ENCODE results near the gene REXO1. TPM values are rescaled to one million over a fixed set of nuclear protein-coding genes. Genes with fewer than 3 reads are reported as not detected.

Gene REXO1
- total and polyA plus RNA-seq, 9 of the 15 experiments (the other 6 are each of a cell fraction or from before 2014, with no cell fraction given): 0.04 to 63.3 (median 15.8) TPM

DNA sequence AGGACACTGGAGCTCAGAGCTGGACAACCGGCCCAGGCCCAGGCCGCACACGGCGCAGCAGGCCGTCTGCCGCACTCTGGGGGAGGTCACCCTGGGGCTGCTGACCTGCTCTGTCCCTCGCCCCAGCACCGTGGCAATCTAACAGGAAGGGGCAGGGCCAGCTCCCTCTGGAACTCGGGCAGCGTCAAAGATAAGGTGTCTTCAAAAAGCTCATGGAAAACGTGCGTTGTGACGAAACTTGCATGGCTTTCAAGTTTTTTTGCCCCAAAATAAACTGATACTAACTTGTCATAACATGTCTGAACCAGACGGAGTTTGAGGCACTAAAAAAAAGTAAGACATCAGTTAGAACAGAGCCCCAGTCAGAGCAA lies 24.0 kb downstream of the REXO1 start (continued):
- TF ChIP-seq EWSR1 (IDR thresholded peaks at IDR 0.05; ENCODE audit: borderline replicate concordance, low read depth, partially characterized antibody) (no peak), BHLHE40 (IDR thresholded peaks at IDR 0.05; ENCODE audit: low read length) (no peak), ATF1 (CRISPR knock-in tag; IDR thresholded peaks at IDR 0.05) (no peak), ATF1 (tag; IDR thresholded peaks at IDR 0.05) (peak; percentile 31)

DNA sequence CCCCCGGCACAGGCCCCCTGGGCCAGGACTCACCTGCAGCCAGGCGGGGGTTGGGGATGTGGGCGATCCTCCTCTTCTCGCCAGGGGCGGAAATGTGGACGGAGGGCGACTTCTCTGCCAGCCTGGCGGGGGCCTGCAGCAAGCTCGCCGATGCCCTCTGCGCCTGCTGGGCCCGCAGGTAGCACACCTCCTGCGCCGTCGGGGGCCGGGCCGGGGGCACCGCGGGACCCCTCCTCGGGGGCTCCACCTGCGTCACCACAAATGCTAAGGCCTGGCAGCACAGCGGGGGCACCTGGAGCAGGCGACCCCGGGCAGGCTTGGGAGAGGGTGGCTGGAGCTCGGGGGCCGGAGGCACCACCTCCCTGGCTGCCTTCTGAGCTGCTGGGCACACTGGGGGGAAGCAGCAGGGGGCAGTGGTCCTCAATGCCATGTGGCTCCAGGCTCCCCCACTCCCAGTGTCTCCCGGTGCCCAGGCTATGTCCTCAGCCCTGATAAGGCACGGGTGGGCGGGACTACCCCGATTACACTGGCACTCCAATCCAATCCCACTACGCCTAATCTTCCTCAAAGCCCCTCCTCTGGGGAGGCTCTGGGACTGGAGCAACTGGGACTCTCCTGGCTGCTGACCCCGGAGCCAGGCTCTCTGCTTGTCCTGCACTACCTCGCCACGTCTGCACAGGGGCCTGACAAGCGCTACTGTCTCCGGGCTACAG lies 24.6 kb downstream of the REXO1 start:
- H4K20me1 ChIP-seq (replicated peaks; ENCODE audit: control insufficient read depth, insufficient read depth, low read length): no peaks in the 10 kb centered on the region
- in situ Hi-C loops (cut with MboI) (no loop called here), intact Hi-C loops (cut with micrococcal nuclease) (no loop called here)
- ATAC-seq (no peak), DNase-seq (ENCODE audit: extremely low read depth in 1 of 4, low spot score in 3 of 4) (no peak), FAIRE-seq (no peak)
- TF ChIP-seq POLR2G (IDR thresholded peaks at IDR 0.05; ENCODE audit: low read depth, low read length): peak; percentile 70
- no peak for TF ChIP-seq TEAD2 (tag; IDR thresholded peaks at IDR 0.05)
- TF ChIP-seq HNRNPL (IDR thresholded peaks at IDR 0.05; ENCODE audit: low read depth, low read length): peak; percentile 36; the same call in 1 of the 2 replicates
- TF ChIP-seq RBFOX2 (IDR thresholded peaks at IDR 0.05; ENCODE audit: low read depth, low read length): 0 out of 2 replicates have a peak, but pooled peaks have one; percentile 1
- no peak for TF ChIP-seq SAP30 (IDR thresholded peaks at IDR 0.05; ENCODE audit: borderline replicate concordance, insufficient read depth, low read depth, low read length, poor library complexity, severe bottlenecking)
- H3K4me2 ChIP-seq (ENCODE audit: insufficient read depth, low read length): no peak overlapping the region
- peaks cover 11 to 59% of the 10 kb centered on the region in 2 experiments for H3K4me1 ChIP-seq (replicated peaks in 1 of 2; ENCODE audit: control insufficient read depth in 2 of 2, insufficient read depth in 2 of 2, low read length in 2 of 2)
- no peak overlapping the region for H3K4me3 ChIP-seq
- POLR2A ChIA-PET: interaction anchor here (0.6 to 1.6 kb wide), 2 partner anchors 9 to 1360 kb away, joined by 3 to 5 read pairs; no protein-coding TSS in a partner anchor
- no peak overlapping the region for H2AFZ ChIP-seq (ENCODE audit: low read depth, low read length)
- no peaks in the 10 kb centered on the region for H3K27me3 ChIP-seq (ENCODE audit: control insufficient read depth in 2 of 2, insufficient read depth in 2 of 2, low read length in 2 of 2)
- CTCF ChIA-PET (ENCODE audit: low intra/inter-chr PET ratio): interaction anchor here (0.6 kb wide), 1 partner anchor 155 kb away, joined by 3 read pairs; no protein-coding TSS in a partner anchor
- H3K79me2 ChIP-seq (ENCODE audit: control insufficient read depth, insufficient read depth, low read length): peaks cover 38% of the 10 kb centered on the region
- peak overlapping the region in 1 of 2 experiments; percentile 64; a peak in 3 of 4 replicates for H3K9ac ChIP-seq (ENCODE audit: insufficient read depth in 1 of 2, low read depth in 2 of 2, low read length in 2 of 2)
- no peaks in the 10 kb centered on the region for H3K9me3 ChIP-seq (replicated peaks; ENCODE audit: control insufficient read depth, insufficient read depth, low read depth, low read length)
- H3K36me3 ChIP-seq (ENCODE audit: control insufficient read depth, insufficient read depth, low read length): peaks cover 86% of the 10 kb centered on the region; the same call in 2 of the 3 replicates
- WGBS (ENCODE audit: insufficient coverage, low coverage, missing lambda C conversion rate): 98% methylated on average over 27 of the region's 36 CpGs
- BruUV-seq (replicated peaks): no TSS peak
- 0 out of 3 replicates have a peak overlapping the region, but pooled peaks have one; percentile 20 for H3K27ac ChIP-seq (ENCODE audit: extremely low read depth, low read depth, low read length)
- no peaks in the 10 kb centered on the region for H3K9me1 ChIP-seq (ENCODE audit: control insufficient read depth, insufficient read depth, low read length)

All from K562 (cell line).